Stimulated activated CD4-positive, alpha-beta T cell treated with anti-CD3 and anti-CD28 coated beads, Interleukin-1b, Interleukin-23, amount 100 ng/mL, for 1 hour (primary cell): ENCODE measurements around the gene TADA2A.
"Not testable (repeated sequence)": the region's sequence is repeated elsewhere in the genome, so short reads cannot be mapped to it uniquely, and the experiment has no call there.

Experiments
- DNase-seq, 2 donors: peaks; one replicate each; pipeline ENCODE4 v3.0.0-alpha.2; 2020; ENCODE audit warnings: low read depth in 2 of 2

The TADA2A gene

DNA sequence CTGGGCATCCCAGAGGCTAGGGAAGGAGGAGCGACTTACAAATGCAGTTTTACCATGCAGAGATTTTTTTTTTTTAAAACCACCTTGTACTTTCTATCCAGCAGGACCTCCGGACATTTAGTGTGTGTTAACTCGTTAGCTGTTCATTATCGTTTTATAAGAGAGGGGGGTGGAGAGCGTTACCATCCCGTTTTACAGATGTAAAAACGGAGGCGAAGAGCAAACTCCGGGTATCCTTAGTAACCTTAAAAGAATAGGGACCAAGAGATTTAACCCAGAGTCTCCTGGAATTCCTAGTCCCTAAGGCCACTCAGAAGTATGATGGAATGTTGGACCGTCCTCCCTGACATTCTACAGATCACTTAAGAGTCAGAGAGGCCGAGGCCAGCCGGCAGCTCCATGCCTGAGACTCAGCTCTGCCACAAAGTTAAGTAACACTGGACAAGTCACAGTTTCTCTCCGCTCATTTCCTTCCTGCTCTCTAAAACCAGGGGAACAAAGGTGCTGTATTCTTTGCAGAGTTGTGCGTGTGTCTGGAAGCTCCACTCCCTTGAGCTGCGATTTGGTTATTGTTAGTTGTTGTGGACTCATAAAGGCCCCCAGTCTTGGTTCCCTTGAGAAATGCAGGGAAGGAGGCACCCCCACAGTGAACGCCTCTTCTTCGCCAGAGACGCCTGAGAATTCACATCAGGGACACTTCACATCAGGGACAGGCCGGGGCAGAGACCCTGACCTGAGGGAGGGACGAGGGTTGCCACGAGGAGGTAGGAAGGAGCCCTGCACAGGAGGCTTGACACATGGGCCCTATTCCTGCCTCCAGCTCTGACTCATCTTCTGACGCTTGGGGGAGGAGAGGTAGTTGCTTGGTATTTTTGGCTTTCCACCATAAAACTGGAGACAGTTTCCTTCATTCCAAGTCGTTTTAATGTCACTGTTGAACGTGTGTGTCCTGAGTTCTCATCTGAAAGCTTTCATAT lies 84.2 kb downstream of the TADA2A start:
- no peak for DNase-seq

DNA sequence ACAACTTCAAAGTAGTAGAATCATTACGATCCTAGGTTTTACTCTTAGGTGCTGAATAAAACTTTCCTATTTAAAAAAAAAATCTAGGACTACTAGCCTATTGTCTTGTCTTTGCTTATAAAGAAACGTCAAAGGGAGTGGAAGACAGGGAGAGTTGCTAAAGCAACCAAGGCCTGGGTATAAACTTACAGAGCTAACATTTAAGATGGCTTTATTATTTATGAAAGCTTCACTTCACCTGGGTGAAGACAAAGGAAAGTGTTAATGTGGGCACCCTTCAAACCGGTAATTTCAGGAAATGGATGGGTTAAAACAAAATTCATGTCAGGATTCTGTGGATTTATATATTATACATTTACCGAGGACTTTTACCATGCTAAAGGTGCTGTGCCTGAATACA lies 85.5 kb downstream of the TADA2A start:
- no peak for DNase-seq

DNA sequence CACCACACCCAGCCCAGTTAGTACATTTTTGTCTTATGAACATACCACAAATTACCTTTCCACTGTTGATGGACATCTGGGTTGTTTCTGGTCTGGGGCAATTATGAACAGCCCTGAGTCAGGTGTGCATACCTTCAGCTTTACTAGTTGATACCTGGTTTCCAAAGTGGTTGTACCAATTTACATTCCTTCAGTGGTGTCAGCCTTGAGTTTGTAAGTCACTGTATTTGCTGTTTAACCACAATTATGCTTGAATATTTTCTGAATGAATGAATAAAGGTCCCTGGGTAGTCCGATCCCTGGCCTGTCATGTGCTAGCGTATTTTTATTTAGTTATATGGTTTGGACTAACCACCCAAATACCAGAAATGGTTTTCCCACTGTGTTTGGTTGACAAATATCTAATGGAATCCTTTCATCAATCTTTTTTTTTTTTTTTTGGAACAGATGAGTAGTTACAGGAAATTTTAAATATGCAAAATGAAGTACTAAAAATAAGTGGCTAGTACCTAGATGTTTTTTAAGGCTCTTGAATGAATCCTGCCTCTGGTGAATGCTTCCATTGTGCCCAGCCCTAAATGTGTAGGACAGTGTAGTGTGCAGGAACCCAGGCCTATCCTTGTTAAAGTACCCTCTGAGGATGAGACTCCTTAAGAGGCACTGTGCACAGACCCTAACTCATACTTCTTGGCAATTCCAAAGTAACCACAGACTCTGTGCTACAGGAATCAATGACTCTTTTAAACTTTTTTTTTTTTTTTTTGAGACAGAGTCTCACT lies 86.8 kb downstream of the TADA2A start:
- no peak for DNase-seq

DNA sequence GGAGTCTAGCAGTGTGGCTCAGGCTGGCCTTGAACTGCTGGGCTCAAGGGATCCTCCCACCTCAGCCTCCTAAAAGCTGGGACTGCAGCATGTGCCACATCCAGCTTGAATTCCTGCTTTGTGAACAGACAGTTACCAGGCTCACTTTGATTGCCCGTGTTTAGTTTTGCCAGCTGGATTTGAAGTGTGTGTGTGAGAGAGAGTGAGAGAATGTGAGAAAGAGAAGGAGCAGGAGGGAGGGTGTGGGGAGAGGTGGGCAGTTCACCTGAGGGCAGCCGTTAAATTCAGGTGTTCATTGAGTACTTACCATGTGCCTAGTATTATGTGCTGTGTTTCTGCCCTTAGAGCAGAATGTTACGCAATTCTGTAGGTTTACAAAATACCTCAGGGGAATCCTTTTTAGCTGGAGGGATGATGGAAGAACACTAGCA lies 87.7 kb downstream of the TADA2A start:
- no peak for DNase-seq

DNA sequence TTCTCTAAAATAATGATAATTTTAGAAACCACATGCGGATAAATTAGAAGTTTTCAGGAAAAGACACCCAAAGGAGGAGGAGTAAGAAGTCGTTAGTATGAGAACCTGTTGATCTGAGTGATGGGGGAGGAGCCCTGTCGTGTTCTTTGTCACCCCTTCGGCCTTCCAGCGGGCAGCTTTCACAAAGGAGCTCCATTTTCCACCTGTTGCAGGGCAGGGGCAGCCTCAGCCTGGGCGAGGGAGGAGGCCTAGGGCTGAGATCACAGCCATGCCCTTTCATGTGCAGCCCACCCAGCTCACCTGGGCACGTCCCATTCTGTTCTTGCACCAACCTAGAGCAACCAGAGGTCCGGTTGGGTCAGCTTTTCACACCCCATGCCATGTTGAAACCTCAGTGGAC lies 88.3 kb downstream of the TADA2A start:
- DNase-seq: no peak

DNA sequence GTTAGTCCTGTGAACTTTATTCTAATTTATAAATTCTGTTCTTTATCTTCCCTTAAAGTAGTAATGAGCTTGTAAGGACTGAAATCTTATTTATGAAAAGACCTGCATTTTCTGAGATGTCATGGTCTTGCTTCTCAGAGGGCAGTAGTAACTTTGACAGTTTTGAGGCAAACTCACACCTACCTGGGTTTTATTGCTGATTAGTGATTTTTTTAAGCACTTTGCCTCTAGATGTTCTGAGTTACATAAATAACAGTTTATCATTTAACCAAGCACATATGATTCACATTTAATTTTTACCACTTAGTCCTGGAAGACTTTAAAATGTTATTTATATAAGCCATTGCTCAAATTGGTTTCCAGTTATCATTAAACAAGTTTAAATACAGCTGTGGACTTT lies 93.7 kb downstream of the TADA2A start:
- DNase-seq: no peak

DNA sequence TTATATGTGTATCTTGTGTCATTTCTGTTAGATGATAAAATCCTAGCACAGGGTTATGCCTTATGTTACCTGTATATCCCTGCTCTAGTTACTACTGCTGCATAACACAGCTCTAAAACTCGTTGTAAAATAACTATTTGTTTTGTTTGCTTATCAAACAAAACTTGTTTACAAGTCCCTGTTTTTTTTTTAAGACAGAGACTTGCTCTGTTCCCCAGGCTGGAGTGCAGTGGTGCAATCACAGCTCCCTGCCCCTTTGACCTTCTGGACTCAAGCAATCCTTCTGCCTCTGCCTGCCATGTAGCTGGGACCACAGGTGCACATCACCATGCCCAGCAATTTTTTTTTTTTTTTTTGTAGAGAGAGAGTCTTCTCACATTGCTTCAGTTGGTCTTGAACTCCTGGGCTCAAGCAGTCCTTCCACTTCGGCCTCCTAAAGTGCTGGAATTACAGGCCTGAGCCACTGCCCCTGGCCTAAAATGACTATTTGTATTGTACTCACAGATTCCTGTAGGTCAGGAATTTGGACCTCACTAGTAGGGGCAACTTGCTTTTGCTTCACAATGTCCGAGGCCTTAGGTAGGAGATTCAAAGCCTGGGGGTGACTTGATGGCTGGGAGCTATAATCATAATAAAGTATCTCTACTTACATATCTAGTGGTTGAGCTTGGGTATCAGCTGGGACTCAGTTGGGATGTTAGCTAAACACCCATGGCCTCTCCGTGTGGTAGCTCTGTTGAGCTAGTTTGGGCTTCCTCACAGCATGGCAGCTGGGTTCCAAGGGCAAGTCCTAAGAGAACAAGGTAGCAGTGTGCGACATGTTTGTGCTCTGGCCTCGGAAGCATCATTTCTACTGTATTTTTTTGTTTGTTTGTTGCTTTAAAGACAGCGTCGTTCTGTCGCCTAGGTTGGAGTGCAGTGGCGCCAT lies 95.6 kb downstream of the TADA2A start:
- DNase-seq: no peak

DNA sequence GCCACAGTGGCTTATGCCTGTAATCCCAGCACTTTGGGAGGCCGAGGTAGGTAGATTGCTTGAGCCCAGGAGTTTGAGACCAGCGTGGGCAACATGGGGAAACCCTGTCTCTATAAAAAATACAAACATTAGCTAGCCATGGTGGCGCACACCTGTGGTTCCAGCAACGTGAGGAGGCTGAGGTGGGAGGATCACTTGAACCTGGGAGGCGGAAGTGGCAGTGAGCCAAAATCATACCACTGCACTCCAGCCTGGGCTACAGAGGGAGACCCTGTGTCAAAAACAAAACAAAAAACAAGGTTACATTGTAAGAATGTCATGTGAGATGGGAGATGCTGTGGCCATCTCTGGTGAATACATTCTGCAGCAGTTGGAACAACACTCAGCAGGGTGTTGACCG lies 96.5 kb downstream of the TADA2A start:
- no peak for DNase-seq

DNA sequence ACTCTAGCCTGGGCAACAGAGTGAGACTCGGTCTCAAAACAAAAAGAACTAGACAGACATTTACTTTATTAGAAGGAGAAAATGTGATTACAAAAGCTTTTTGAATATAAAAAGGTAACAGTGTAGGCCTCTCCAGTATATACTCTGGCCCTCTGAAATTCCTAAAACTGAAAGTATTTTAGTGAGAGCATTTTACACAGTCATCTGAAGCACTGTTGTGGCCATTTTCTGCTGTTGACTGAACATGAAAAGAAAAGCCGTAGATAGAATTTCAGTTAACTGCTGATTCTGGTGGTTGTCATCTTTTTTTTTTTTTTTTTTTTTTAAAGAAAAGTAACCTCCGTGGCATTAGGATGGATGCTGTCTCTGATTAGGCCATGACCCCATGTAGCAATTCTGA lies 98.6 kb downstream of the TADA2A start:
- no peak for DNase-seq

DNA sequence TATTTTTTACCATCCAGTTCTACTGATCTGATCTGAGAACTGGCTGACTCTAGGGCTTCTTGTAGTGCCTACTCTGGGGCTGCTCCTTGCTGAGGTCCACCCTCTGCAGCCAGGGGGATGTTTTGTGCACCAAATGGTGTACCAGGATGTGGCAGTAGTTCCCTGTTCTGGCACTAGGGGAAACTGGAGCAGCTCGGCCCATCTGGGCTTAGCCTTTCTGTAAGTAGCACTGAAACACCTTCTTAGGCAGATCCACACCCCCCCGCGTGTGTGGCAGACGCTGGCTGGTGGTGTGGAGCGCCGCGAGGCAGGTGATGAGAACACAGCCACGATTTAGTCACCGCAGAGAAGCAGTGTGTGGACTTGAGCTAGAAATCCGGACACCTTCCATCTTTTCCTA lies 100.0 kb downstream of the TADA2A start:
- no peak for DNase-seq

DNA sequence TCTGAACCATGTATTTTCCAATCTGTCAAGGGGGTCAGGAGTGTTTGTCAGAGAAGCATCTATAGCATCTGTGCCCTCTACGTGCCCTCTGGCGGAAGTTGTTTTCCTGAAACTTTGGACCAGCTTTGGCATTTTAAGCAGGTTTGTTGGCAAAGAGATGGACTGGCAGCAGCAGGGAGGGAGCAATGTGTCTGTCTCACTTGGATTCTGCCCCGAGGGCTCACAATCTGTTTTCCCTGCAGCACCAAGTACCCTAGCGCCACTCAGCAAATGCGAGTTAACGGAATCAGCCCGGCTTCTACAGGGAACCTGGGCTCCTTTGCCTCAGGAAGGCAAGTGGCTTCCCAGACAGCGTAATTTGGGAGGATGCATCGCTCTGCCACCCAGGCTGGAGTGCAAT lies 100.4 kb downstream of the TADA2A start:
- DNase-seq: no peak

DNA sequence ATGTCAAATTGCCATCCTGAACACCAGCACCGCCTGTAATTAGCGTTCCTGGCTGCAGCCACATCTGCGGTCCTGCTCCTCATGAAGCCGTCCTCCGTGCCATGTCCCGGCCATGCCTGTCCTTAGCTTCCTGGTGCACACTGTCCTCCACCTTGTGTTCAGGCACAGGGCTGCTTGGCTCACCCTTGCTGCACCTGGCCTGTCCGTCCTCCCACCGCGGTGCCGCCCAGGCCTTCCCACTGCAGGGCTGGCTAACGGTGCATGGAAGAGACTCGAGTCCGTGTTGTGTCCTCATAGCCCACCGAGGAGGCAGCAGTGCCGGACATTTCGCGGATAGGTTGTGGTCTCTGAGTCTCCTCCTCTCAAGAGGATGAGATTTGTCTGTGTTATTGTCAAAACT lies 103.4 kb downstream of the TADA2A start:
- DNase-seq: no peak

DNA sequence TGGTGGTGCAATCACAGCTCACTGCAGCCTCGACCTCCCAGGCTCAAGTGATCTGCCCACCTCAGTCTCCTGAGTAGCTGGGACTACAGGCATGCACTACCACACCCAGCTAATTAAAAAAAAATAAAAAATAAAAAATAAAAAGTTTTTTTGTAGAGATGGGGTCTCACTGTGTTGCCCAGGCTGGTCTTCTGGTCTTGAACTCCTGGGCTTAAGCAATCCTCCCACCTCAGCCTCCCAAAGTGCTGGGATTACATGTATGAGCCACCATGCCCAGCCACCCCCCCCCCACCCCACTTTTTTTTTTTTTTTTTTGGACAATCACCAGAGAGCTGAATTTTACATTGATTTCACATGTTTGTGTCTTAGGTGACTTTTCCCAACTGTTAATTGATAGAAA lies 105.0 kb downstream of the TADA2A start:
- not testable (repeated sequence) for DNase-seq

DNA sequence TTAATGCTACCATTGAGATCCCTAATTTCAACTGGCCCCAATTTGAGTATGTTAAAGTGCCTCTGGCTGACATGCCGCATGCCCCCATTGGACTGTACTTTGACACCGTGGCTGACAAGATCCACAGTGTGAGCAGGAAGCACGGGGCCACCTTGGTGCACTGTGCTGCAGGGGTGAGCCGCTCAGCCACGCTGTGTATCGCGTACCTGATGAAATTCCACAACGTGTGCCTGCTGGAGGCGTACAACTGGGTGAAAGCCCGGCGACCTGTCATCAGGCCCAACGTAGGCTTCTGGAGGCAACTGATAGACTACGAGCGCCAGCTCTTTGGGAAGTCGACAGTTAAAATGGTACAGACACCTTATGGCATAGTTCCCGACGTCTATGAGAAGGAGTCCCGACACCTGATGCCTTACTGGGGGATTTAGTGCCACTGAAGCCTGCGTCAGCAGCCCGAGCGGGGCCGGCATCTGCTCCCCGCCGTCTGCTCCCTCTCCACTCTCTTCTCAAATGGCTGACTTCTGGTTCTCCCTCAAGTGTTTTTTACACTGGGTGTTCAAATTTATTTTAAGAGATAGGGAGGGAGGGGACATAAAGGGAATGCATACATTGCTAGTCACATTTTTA lies 105.9 kb downstream of the TADA2A start:
- DNase-seq: no peak

DNA sequence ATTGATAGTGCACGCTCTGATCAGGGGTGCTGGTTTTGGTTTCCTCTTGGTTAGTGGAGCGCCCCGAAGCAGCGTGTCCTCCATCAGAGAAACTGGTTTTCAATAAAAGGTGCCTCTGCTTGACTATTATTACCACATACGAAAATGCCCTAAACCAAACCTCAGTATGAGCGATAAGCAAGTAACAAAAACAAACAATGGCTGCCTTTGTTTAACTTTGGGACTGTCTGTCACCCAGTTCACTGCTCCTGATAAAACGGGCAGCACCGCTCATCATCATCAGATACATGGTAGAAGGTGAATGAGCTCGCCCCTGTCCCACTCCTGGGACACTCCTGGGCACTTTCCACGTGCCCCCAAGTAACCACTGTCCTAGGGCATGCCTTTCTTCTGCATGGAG lies 107.0 kb downstream of the TADA2A start:
- DNase-seq: no peak

DNA sequence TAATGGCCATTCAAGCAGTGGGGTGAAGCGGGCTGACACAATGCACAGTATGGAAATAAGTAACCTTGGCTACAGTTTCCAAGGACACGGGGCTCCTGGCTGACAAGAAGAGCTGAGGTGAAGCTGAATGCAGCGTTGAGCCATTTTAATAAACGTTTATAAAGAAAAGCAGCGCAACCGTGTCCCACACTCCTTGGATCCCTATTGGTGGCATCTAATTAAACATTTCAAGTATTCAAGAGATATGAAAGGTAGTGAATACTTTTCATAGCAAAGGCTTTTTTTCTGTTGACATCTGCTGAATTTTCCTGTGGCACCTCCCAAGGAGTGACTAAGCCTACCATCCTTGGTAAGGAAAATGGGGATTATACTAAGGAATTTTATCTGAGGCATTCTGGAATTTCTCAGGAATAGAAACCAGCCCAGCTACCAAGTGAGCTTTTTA lies 109.5 kb downstream of the TADA2A start:
- no peak for DNase-seq

DNA sequence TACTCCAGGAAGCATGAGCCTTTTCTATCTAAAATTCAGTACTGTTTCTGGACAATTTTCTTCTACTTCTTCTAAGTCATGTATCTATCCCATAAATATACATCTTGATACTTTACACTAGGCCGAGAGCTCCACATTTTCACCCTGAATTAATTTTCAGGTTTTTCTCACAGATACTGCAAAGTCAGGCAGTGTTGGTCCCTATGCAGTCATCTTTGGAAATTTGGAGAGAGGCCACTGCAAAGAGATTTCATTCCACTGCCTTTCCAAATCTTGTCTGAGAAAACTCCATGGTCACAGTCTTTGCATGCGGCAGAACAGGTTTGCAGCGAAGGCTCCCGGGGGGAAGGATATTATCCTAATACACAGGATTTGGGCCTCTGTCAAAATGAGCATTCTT lies 111.2 kb downstream of the TADA2A start:
- no peak for DNase-seq

DNA sequence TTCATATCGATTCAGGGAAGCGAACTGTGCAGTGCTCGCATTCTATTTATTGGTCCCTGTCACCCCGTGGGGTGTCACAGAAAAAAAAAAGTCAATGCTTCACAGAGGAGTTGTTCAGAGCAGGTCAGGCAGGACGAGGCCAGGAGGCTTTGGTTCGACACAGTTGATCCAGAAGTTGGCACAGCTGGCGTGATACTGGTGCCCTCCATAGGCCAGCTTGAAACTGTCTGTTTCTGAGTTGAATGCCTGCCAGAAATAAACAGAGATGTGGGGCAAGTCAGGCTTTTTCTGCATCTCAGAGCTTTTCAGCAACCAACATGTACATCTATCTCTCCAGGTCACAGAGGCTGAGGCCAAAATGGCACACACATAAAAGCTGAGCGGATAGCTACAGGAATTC lies 112.1 kb downstream of the TADA2A start:
- DNase-seq: no peak

DNA sequence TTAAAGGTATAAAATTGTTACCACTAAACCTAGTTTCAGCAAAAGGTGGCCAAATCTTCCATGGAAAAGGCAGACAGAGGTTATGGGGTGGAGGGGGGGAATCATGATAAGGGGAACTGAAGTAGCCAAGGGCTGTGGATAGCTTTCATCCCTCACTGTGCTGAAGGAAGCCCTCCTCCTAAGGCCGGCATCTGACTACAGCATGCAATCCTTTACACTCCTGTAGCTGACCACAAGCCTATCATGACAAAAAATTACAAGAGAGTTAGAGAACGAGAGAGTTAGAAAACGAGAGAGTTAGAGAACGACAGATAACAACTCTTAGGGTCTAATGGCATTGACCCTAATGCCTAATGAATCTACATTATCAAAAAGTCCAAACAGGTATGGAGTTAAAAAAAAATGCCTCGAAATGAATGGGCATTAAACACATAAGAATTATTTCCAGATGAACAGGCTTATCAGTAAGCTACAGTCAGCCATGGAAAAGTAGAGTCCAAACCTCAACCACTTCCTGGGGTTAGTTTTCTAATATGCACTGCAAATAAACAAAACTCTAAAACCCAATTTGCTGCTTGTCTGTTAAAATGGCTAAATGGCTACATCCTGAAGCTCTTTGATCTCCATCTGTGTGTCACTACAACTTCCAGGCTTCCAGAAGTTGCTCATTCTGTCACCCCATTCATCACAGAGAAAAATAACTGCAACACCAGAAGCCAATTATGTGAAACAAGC lies 112.7 kb downstream of the TADA2A start:
- DNase-seq: no peak

DNA sequence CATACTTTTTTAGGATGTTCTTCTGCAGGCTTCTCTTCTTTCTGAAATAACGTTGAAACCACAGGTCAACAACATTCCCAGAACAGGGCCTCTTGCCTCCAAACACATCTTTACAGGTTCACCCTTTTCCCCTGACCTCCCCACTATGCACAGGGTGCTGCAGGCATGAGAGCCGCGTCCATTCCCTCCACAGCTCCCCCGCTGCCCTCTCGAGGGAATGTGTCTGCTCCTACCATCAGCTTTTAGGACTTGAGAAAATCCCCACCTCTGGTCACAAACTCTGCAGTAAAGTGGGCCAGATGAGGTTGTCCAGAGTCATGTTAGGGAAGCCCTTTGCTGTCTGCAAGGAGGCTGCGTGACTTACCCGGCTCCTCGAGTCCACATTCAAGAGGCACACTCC lies 113.5 kb downstream of the TADA2A start:
- no peak for DNase-seq

DNA sequence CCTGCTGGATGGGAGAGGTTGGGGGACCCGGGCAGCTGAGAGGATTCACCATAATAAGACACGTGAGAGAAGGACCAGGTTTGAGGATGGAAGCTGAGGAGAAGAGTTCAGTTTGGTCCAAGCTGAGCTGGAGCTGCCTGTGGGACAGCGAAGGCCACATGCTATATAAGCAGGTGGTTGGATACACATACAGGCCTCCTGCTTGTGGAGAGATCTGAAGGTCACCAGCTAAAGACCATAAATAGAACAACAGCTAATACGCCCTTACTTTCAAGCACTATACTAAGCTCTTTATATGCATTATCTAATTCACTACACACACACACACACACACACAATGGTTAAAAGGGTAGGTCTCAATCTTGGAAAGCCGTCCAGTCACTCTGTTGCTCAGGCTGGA lies 115.1 kb downstream of the TADA2A start:
- no peak for DNase-seq
